Stimulated activated CD8-positive, alpha-beta memory T cell treated with anti-CD3 and anti-CD28 coated beads, Interleukin-4, amount 100 ng/mL, for 1 hour (primary cell): ENCODE results near the gene CNTNAP2.

Source experiments
- DNase-seq, 2 donors: peaks; one replicate each; pipeline ENCODE4 v3.0.0-alpha.2; 2020; ENCODE audit warnings: low read depth in 2 of 2, low spot score in 1 of 2

The CNTNAP2 gene

GRCh38 chr7:146554556-146554955 lies 438.0 kb downstream of the CNTNAP2 start:
- DNase-seq: no peak

GRCh38 chr7:146557971-146558469 lies 441.4 kb downstream of the CNTNAP2 start:
- DNase-seq: no peak

- DNase-seq: no peak
Observed at GRCh38 chr7:146565872-146566271, 449.3 kb downstream of the CNTNAP2 start.

- DNase-seq: no peak
Observed at GRCh38 chr7:146575903-146576302, 459.3 kb downstream of the CNTNAP2 start.

- no peak for DNase-seq
Observed at GRCh38 chr7:146591976-146592375, 475.4 kb downstream of the CNTNAP2 start.

- DNase-seq: no peak
Observed at GRCh38 chr7:146606628-146607027, 490.0 kb downstream of the CNTNAP2 start.

- no peak for DNase-seq
Observed at GRCh38 chr7:146619641-146620040, 503.0 kb downstream of the CNTNAP2 start.

- no peak for DNase-seq
Observed at GRCh38 chr7:146626912-146627311, 510.3 kb downstream of the CNTNAP2 start.

GRCh38 chr7:146635205-146636032 lies 518.8 kb downstream of the CNTNAP2 start:
- DNase-seq: no peak

GRCh38 chr7:146636033-146636356 lies 519.4 kb downstream of the CNTNAP2 start:
- no peak for DNase-seq

- DNase-seq: no peak
Observed at GRCh38 chr7:146636581-146636980, 520.0 kb downstream of the CNTNAP2 start.

GRCh38 chr7:146639291-146639690 lies 522.7 kb downstream of the CNTNAP2 start:
- no peak for DNase-seq

GRCh38 chr7:146641491-146641890 lies 524.9 kb downstream of the CNTNAP2 start:
- DNase-seq: no peak

- no peak for DNase-seq
Observed at GRCh38 chr7:146645383-146645976, 528.9 kb downstream of the CNTNAP2 start.

- no peak for DNase-seq
Observed at GRCh38 chr7:146647445-146647844, 530.8 kb downstream of the CNTNAP2 start.

- no peak for DNase-seq
Observed at GRCh38 chr7:146652176-146652575, 535.6 kb downstream of the CNTNAP2 start.

GRCh38 chr7:146654048-146654447 lies 537.4 kb downstream of the CNTNAP2 start:
- DNase-seq: no peak

- no peak for DNase-seq
Observed at GRCh38 chr7:146655928-146656797, 539.6 kb downstream of the CNTNAP2 start.

GRCh38 chr7:146656988-146657387 lies 540.4 kb downstream of the CNTNAP2 start:
- DNase-seq: no peak

GRCh38 chr7:146658604-146659003 lies 542.0 kb downstream of the CNTNAP2 start:
- no peak for DNase-seq

GRCh38 chr7:146659732-146660131 lies 543.1 kb downstream of the CNTNAP2 start:
- no peak for DNase-seq

- DNase-seq: no peak
Observed at GRCh38 chr7:146660839-146661238, 544.2 kb downstream of the CNTNAP2 start.
